GM19043 (cell line): ENCODE results near the gene GOLM1.
"Not testable (repeated sequence)": the region's sequence is repeated elsewhere in the genome, so short reads cannot be mapped to it uniquely, and the experiment has no call there.

Experiments
- ATAC-seq: cut with Tn5 transposase; IDR thresholded peaks from one replicate; pipeline ENCODE4 v1.9.1; 2021; ENCODE audit warnings: low read depth; ENCODE audit not compliant: unreplicated experiment

GOLM1 gene

GRCh38 chr9:86048018-86048742, 51.2 kb downstream of the GOLM1 start:
- ATAC-seq = not testable (repeated sequence)

GRCh38 chr9:86047361-86047760, 52.0 kb downstream of the GOLM1 start:
- no peak for ATAC-seq

- ATAC-seq = no peak
Measured at GRCh38 chr9:86046930-86047341, 52.4 kb downstream of the GOLM1 start.

GRCh38 chr9:86046071-86046636, 53.2 kb downstream of the GOLM1 start:
- ATAC-seq = no peak

- ATAC-seq = no peak
Measured at GRCh38 chr9:86045654-86046053, 53.7 kb downstream of the GOLM1 start.

DNA sequence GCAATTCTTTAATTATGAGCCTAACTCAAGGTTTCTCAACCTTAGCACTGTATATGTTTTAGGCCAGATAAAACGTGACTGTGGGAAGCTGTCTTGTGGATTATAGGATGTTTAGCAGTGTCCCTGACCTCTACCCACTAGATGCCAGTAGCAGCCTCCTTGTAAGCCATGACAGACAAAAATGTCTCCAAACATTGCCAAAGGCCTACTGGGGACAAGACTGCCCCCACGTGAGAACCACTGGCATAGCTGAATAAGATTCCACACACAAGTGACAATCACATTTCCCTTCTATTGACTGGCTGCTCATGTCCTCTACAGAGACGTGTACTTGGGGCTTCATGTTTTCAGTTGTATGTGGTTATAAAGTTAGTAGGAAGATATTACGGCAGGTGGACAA, 55.4 kb downstream of the GOLM1 start:
- no peak for ATAC-seq

GRCh38 chr9:86043586-86043985, 55.8 kb downstream of the GOLM1 start:
- ATAC-seq = no peak

GRCh38 chr9:86042199-86042978, 57.0 kb downstream of the GOLM1 start:
- ATAC-seq = no peak

DNA sequence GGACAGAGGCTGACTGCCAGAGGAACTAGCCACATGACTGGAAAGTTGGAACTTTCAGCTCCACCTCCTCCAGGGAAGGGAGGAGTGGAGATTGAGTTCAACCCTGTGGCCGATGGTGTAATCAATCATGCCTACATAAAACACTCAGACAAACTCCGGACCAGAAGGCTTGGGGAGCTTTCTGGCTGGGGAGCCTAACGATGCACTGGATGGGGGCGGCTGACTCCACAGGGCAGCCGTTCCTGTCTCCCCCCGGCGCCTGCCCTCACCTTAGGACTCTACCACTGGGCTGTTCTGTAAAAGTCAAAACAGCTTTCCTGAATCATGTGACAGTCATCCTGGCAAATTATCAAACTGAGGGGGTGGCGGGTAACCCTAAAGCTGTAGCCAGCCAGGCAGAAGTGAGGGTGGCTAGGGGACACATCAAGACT, 58.0 kb downstream of the GOLM1 start:
- no peak for ATAC-seq

DNA sequence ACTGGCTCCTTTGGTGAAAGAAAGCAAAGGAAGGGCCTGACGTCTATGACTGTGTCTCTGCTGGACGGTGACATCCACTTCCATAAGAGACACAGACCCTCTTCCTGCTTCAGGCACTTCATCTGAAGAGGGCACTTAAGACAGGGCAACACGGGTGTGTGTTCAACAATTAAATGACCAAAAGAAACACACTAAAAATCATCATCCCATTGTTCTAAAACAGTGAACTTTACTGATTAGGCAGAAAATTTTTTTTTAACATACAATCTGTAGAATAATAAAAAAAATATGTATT, 58.5 kb downstream of the GOLM1 start:
- ATAC-seq = no peak

DNA sequence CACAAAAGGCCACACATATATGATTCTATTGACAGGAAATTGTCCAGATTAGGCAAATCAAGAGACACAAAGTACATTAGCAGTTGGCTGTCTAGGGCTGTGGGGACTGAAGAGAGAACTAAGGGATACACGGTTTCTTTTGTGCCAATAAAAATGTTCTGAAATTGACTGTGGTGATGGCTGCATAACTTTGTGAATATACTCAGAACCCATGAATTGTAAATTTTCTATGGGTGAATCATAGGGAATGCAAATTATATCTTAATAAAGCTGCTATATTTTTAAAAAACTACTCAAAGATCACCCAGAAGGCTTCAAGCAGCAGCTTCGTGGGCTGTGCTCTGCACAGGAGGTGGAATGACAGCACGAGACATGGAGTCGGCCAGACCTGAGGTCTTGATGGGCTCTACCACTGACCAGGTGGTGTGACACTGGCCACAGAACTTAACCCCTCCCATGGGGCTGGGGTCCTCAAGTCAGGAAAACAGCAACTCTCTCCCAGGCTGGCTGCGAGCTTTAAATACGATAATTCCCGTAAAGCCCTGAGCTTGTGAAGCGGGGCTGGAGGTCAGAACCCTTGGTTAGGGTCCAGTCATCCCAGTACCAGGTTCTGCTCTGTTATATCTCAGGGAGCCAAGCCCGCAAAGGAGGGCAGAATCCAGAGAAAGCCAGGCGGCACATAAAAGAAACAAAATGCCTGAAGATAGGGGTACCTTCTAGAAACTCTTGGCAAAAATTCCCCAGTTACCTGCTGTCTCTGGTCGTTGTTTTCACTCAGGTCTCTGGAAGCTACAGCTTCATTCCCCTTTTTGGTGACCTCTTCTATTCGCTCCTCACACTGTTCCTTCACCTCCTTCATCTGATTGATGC, 59.1 kb downstream of the GOLM1 start:
- no peak for ATAC-seq

DNA sequence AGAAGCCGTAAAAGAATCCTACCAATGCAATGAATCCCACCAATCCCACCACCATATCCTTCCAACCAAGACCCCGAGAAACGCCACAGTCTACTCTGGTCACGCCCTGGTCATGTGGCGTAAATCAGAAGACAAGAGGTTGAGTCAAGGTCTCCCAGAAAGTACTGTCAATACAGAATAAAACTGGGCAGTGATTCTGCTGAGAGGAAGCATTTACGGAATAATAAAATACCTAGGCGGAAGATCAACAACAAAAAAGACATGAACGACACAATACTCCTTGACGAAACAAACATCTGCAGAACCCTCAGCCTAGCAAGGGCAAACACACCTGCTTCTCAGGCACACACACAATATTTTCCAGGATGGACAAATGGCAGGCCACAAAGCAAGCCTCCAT, 62.8 kb downstream of the GOLM1 start:
- ATAC-seq = no peak

- no peak for ATAC-seq
Measured at GRCh38 chr9:86035827-86036440, 63.4 kb downstream of the GOLM1 start.

DNA sequence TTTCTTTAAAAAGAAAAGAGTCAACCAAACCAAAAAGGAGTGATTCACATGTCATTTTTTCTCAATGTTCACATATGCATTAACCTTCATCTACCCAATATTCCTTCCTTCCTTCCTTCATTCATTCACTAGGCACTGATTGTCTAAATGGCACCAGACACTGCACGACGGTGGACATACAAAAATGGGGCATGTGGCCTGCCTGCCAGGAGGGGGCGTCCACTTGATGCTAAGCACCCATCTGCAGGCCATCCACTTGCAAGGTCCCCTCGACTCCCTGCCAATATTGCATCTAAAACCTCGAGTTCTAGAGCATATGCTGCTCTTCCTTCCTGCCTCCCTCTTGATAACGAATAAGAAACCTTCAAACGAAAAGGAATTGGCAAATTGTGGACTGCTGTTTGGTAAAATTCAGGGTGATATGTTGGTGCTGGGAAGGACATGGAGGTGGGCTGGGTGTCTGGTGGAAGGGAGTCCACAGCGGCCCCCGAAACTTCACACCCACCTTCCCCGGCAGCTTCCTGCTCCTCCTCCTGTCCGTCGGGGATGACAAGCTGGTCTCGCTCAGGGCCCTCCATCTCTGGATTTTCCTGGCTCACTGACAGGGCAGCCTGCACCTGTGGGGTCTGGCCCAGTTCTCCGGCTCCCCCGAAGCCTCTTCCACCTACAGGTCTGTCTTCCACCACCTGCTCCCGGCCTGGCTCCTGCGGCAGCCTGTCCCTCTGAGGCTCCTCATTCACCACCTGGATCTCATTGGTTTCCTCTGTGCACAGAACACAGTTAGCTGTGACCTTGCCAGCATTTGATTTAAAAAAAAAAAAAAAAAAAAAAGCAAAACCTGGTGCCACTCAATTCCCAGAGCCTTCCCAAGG, 64.3 kb downstream of the GOLM1 start:
- no peak for ATAC-seq

- ATAC-seq = no peak
Measured at GRCh38 chr9:86027767-86028166, 71.6 kb downstream of the GOLM1 start.

DNA sequence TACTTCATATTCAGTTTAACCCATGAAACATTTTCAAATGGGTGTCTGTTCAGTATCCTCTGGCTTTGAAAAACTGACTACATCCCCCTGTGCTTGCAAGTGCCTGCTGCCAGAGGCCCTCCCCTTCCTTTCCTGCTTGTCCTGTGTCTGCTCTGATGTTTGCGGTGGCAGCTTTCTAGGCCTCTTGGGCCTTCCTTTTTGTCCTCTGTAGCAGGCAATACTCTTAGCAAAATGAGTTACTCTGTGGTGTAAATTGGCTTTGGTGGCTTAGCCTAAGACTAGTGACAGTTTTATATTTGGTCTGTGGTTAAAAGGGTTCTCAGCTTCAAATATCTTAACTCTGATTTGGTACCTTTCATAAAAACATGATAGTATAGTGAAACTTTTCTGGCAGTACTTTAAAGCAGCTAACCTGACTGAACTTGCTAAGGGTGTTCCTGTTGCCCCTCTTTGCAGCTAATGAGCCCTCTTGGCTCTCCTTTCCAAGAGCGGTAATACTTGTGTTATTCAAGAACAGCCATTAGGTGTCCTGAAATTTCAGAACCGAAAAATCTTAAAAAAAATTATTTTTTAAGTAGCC, 76.6 kb downstream of the GOLM1 start:
- no peak for ATAC-seq

GRCh38 chr9:86021166-86021565, 78.2 kb downstream of the GOLM1 start:
- ATAC-seq = no peak

DNA sequence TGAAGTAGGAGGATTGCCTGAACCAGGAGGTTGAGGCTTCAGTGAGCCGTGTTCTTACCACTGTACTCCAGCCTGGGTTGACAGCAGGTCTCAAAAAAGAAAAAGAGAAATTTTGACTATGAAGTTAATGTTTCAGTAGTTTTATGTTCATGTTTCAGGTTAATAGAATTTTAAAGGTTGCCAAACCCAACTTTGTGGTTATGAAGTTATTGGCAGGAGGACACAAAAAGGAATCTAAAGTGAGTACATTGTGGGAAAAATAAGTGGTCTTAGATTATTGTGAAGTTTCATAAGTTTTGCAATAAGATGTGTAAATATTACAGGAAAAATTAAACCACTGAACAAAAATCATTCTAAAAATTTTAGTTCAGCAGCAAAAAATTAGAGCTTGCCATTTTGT, 78.6 kb downstream of the GOLM1 start:
- ATAC-seq = no peak

GRCh38 chr9:86009133-86009532, 90.2 kb downstream of the GOLM1 start:
- no peak for ATAC-seq
